RWPE1 (cell line): Measurements from ENCODE around the gene ELMO3.

Experiments
- CTCF ChIA-PET: fragments of 350-600 bp; sonication (Branson Sonifier 250); formaldehyde crosslinking; extraction: SDS; loops from one replicate; lab custom pipeline; 2021; lab: Yijun Ruan, JAX
- POLR2A ChIA-PET: fragments of 400-600 bp; formaldehyde crosslinking; extraction: SDS; loops from one replicate; lab custom pipeline; 2020; ENCODE audit warnings: antibody characterized with exemption; ENCODE audit not compliant: low non-redundant PET; lab: Yijun Ruan, JAX
- DNase-seq: peaks from one replicate; pipeline ENCODE4 v3.0.0; 2012; ENCODE audit warnings: low spot score
- H3K27ac ChIP-seq: fragments of 450-650 bp; 2 replicates; pipeline ENCODE4 v1.5.1; 2017
- CTCF ChIP-seq: fragments of 450-650 bp; conservative IDR thresholded peaks from 2 replicates; pipeline ENCODE4 v1.5.1; 2017; ENCODE audit warnings: low read depth, mild to moderate bottlenecking

The ELMO3 gene

DNA sequence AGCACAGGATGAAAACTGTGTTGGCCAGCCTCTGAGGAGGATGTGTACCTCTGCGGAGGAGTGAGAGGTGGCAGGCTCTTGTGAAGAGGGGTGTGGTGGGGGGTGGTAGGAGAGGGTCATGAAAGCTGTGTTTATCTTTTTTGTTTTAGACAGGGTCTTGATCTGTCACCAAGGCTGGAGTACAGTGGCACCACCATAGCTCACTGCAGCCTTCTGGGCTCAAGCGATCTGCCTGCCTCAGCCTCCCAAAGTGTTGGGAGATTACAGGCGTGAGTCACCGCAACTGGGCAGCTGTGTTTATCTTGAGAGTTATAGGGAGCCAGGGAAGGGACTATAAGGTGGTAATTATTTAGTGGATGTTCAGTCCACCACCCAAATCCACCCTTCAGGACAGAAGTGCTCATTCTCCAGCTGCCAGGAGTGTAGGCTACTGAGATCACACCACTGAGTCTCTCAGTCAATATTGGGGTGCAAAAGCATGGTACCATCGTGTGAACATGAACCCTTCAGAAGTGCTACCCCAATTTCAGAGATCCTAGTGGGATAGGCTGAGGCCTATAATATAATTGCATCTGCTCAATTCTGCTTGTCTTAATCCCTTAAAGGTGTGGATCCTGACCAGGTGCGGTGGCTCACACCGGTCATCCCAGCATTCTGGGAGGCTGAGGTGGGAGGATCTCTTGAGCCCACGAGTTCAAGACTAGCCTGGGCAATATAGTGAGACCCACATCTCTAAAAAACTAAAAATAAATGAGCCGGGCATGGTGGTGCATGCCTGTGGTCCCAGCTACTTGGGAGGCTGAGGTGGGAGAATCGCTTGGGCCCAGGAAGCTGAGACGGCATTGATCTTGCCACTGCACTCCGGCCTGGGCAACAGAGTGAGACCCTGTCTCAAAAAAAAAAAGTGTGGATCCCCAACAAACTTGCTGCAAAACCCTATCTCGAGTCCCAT lies 8.2 kb upstream of the ELMO3 start:
- peak overlapping the region; percentile 26; the same call in 1 of the 2 replicates for H3K27ac ChIP-seq
- ChIA-PET POLR2A (no interaction called here), CTCF (interaction anchor here (0.5 to 0.7 kb wide), 2 partner anchors 21 to 237 kb away, joined by 3 to 6 read pairs; partner anchors contain the start of gene NOL3)
- no peak for DNase-seq
- no peak for TF ChIP-seq CTCF

DNA sequence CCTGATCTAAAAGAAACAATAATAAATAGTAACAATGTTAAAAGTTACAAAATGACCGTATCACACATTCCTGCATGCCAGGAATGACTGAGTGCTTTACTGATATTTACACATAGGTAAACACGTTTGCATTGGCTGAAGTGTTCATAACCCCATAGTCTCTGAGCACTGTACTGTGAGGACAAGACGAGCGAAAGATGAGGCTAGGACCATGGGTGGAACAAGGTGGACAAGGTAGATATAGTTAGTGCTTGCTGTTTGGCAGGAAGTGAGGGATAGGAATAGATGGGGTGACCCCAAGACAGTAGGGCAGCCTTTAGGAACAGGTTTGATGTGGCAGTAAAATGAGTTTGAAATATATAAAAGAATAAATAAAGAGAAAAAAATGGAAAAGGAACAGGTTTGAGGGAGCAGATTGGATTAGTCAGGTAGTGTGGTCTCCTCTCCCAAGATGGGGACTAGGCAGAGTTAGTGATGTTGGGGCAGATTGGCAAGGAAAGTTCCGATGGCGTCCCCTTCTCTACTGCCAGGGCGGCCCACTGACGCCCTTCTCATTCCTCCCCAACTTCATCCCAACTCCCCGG lies 7.4 kb upstream of the ELMO3 start:
- peak overlapping the region; percentile 74 for H3K27ac ChIP-seq
- CTCF ChIA-PET: no interaction called here
- no peak for TF ChIP-seq CTCF
- DNase-seq: no peak
- POLR2A ChIA-PET: no interaction called here

DNA sequence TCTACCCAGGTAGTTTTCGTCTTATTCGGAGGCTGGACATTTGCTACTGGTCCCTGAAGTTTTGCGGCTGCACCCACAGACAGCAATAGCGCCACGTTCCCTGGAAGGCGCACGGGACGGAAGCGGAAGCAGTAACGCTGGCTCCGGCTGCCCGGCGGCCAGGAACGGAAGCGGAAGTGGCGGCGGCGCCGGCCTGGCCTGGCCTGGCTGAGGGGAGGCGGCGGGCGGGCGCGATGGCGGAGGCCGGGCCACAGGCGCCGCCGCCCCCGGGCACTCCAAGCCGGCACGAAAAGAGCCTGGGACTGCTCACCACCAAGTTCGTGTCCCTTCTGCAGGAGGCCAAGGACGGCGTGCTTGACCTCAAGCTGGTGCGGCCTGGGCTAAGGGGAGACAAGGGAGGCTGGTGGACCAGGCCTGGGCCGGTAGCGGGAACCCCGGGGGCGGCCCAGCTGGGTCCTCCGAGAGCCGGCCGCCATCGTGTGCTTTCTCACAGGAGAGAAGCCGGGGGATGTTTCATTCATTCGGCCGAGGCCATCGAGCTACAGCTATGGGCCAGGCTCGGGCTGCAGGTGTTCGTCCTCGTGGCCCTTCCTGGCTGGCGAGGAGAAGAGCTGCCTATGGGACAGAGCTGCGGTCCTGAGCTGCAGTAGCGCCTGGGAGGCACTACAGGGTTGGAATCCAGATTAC lies 6.8 kb upstream of the ELMO3 start, which contains the start of gene E2F4:
TSS of gene E2F4 (plus strand) at position 161 of the 687 bp plus-strand sequence. CDS start at position 234, 73 bp downstream.
- peak; percentile 88 for DNase-seq
- peak within 1 kb of the TSS; percentile 74 for H3K27ac ChIP-seq
- ChIA-PET POLR2A (interaction anchor here (0.7 to 1.3 kb wide), 2 partner anchors 10 to 45 kb away, joined by 3 read pairs; no protein-coding TSS in a partner anchor), CTCF (interaction anchor here (1.0 to 1.5 kb wide), 2 partner anchors 23 to 174 kb away, joined by 4 read pairs; no protein-coding TSS in a partner anchor)
- TF ChIP-seq CTCF: no peak

GRCh38 chr16:67192781-67193361 lies 6.1 kb upstream of the ELMO3 start:
- CTCF ChIA-PET: interaction anchor here (1.0 to 1.5 kb wide), 2 partner anchors 23 to 175 kb away, joined by 4 read pairs; no protein-coding TSS in a partner anchor
- H3K27ac ChIP-seq: peak overlapping the region; percentile 74
- no peak for DNase-seq
- TF ChIP-seq CTCF: no peak
- POLR2A ChIA-PET: interaction anchor here (0.7 to 1.3 kb wide), 2 partner anchors 11 to 46 kb away, joined by 3 read pairs; no protein-coding TSS in a partner anchor

- H3K27ac ChIP-seq: peak overlapping the region; percentile 92
- ChIA-PET POLR2A (interaction anchor here (1.3 kb wide), 1 partner anchor 11 kb away, joined by 3 read pairs; no protein-coding TSS in a partner anchor), CTCF (interaction anchor here (0.5 to 1.5 kb wide), 3 partner anchors 24 to 642 kb away, joined by 4 to 5 read pairs (median 4); no protein-coding TSS in a partner anchor)
- no peak for DNase-seq
- TF ChIP-seq CTCF: no peak
These were observed 5.4 kb upstream of the ELMO3 start for GRCh38 chr16:67193536-67193935.
